ENCODE measurements around the gene RORC. TPM values are rescaled to one million over a fixed set of nuclear protein-coding genes. Genes with fewer than 3 reads are reported as not detected.
A peak's percentile ranks its signal among the peaks of the same experiment; 100 is the strongest.
"Not testable (repeated sequence)": the region's sequence is repeated elsewhere in the genome, so short reads cannot be mapped to it uniquely, and the experiment has no call there.

RORC gene
- polyA plus RNA-seq, 6 donors from 2014 or later = 0.08 TPM; not detected in 5

- Mint-ChIP-seq H3K27me3 (peaks cover 0 to 18% (median 8%) of the 10 kb centered on the region in 3 donors), H3K9me3 (no peaks in the 10 kb centered on the region), H3K4me1 (peaks cover 6 to 18% (median 12%) of the 10 kb centered on the region in 3 donors), H3K4me3 (no peak overlapping the region), H3K36me3 (no peaks in the 10 kb centered on the region), H3K27ac (peak overlapping the region in 1 of 6 donors; percentile 88)
- no peak for ATAC-seq (ENCODE audit: low read depth in 2 of 2)
- DNase-seq = no peak
Measured at GRCh38 chr1:151858030-151858746, 26.6 kb upstream of the RORC start.

DNA sequence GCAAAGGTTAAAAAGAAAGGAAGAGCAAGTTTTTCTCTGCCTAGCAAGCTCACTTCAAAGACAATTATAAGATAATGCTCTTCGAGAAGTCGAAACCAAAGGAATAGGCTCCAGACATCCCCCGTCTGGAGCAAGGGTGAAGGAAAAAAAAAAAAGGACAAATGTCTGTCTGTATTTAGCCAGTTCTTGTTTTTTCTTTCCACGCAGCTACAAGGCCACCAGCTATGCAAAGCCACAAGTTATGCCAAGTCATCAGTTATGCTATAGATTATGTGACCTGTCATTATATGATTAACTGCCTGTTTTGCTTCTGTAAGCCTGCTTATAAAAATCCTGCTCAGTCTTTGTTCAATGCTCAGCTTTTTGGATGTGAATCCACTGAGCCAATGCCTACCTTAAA is 24.3 kb upstream of the RORC start:
- ATAC-seq (ENCODE audit: low read depth in 2 of 2) = no peak
- no peaks in the 10 kb centered on the region for H3K9me3 Mint-ChIP-seq

GRCh38 chr1:151855516-151855915 is 23.9 kb upstream of the RORC start:
- not testable (repeated sequence) for H3K4me3 Mint-ChIP-seq; H3K36me3 Mint-ChIP-seq; H3K27ac Mint-ChIP-seq; DNase-seq; H3K9me3 Mint-ChIP-seq; ATAC-seq (ENCODE audit: low read depth in 2 of 2)
- Mint-ChIP-seq H3K27me3 (peaks cover 4 to 27% (median 17%) of the 10 kb centered on the region in 3 donors), H3K4me1 (peaks cover 6 to 12% (median 12%) of the 10 kb centered on the region in 3 donors)

More for the DNA sequence above, 24.3 kb upstream of the RORC start:
- Mint-ChIP-seq H3K27ac (no peak overlapping the region), H3K4me3 (no peak overlapping the region), H3K4me1 (peaks cover 6 to 16% (median 12%) of the 10 kb centered on the region in 3 donors), H3K36me3 (peaks cover 0 to 1% of the 10 kb centered on the region in 2 donors), H3K27me3 (peaks cover 2 to 24% (median 13%) of the 10 kb centered on the region in 3 donors)
- DNase-seq = no peak

GRCh38 chr1:151854658-151855057 is 23.1 kb upstream of the RORC start:
- Mint-ChIP-seq H3K4me1 (peaks cover 0 to 6% (median 3%) of the 10 kb centered on the region in 3 donors), H3K27me3 (peaks cover 6 to 35% (median 25%) of the 10 kb centered on the region in 3 donors), H3K36me3 (peaks cover 0 to 3% of the 10 kb centered on the region in 2 donors), H3K4me3 (no peak overlapping the region), H3K9me3 (no peaks in the 10 kb centered on the region), H3K27ac (peak overlapping the region in 1 of 6 donors; percentile 67)
- ATAC-seq (ENCODE audit: low read depth in 2 of 2) = no peak
- no peak for DNase-seq

- H3K9me3 Mint-ChIP-seq = no peaks in the 10 kb centered on the region
- DNase-seq (no peak), ATAC-seq (ENCODE audit: low read depth in 2 of 2) (no peak)
- peaks cover 11 to 40% (median 32%) of the 10 kb centered on the region in 3 donors for H3K27me3 Mint-ChIP-seq
- peaks cover 0 to 2% (median 0%) of the 10 kb centered on the region in 3 donors for H3K4me1 Mint-ChIP-seq
- H3K36me3 Mint-ChIP-seq = peaks cover 0 to 3% of the 10 kb centered on the region in 2 donors
- peak within 1 kb of the TSS in 1 of 6 donors; percentile 67 for H3K27ac Mint-ChIP-seq
- no peak within 1 kb of the TSS for H3K4me3 Mint-ChIP-seq
Measured at GRCh38 chr1:151853411-151853943, 21.9 kb upstream of the RORC start, which contains the start of gene THEM5. THEM5 (minus strand) TSS chr1:151853712; CDS start chr1:151853565, 147 bp downstream.

- no peaks in the 10 kb centered on the region for H3K9me3 Mint-ChIP-seq
- no peak overlapping the region for H3K27ac Mint-ChIP-seq
- ATAC-seq (ENCODE audit: low read depth in 2 of 2) (no peak), DNase-seq (no peak)
- H3K27me3 Mint-ChIP-seq = peaks cover 11 to 44% (median 32%) of the 10 kb centered on the region in 3 donors
- peaks cover 0 to 2% (median 0%) of the 10 kb centered on the region in 3 donors for H3K4me1 Mint-ChIP-seq
- peaks cover 0 to 3% of the 10 kb centered on the region in 2 donors for H3K36me3 Mint-ChIP-seq
- no peak overlapping the region for H3K4me3 Mint-ChIP-seq
Measured at GRCh38 chr1:151852733-151853132, 21.1 kb upstream of the RORC start.

DNA sequence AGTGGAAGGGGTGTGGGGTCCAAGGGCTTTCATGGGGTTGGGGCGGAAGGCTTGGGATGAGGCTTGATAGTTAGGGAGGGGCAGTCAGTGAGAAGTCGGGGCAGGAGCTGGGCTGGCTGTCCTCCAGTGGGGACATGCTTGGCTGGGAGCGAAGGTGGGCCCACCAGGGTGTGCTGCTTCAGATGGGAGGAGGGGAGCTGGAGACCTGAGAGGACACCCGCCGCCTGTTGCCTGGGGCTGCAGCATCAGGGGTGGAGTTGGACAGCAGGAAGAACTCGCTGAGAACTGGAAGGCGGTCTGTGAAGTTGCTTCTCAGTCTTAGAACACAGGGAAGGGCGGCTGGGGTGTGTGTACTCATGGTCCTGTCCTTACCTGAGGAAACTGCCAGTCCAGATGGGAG is 20.3 kb upstream of the RORC start:
- Mint-ChIP-seq H3K27me3 (peaks cover 11 to 42% (median 32%) of the 10 kb centered on the region in 3 donors), H3K9me3 (no peaks in the 10 kb centered on the region), H3K36me3 (peaks cover 0 to 3% of the 10 kb centered on the region in 2 donors), H3K4me1 (peaks cover 0 to 2% (median 0%) of the 10 kb centered on the region in 3 donors), H3K27ac (peak overlapping the region in 2 of 6 donors; percentile 19 to 86), H3K4me3 (no peak overlapping the region)
- ATAC-seq (ENCODE audit: low read depth in 2 of 2) = no peak
- no peak for DNase-seq

DNA sequence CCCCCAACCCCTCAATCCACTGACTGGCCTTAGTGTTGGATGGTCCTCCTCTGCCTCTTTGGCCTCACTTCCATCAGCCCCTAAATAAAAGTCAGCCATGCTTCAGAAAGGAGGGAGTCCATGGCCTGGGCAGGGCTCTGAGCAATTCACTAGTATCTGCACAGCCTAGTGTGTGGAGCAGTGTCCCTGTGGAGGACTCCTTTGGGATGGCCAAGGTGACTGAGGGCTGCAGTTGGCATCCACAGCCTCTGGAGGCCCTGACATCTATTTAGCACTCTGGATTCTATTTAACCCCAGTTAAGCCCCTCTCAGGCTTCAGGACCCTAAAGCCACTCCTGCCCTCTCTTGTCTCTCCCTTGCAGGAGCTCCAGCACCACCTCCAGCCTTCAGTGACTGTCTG is 18.3 kb upstream of the RORC start:
- H3K27ac Mint-ChIP-seq = peak overlapping the region in 1 of 6 donors; percentile 26
- peaks cover 0 to 3% of the 10 kb centered on the region in 2 donors for H3K36me3 Mint-ChIP-seq
- H3K4me3 Mint-ChIP-seq = no peak overlapping the region
- DNase-seq (no peak), ATAC-seq (ENCODE audit: low read depth in 2 of 2) (no peak)
- H3K4me1 Mint-ChIP-seq = peaks cover 2 to 10% (median 3%) of the 10 kb centered on the region in 3 donors
- no peaks in the 10 kb centered on the region for H3K9me3 Mint-ChIP-seq
- peaks cover 15 to 53% (median 37%) of the 10 kb centered on the region in 3 donors for H3K27me3 Mint-ChIP-seq

DNA sequence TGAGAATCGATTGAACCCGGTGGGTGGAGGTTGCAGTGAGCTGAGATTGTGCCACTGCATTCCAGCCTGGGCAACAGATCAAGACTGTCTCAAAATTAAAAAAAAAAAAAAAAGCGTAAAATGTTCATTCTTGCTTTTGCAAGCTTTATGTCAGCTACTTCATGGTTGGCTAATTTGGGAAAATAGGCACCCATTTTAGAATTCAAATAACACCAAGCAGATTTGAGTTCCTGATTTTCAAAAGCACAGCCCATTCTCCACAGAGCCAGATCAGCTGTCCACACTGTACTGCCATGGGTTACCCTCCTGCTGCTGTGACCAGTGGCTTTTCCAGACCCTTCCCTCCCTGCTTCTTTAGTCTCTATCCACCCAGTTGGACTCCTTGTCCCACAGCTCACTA is 17.5 kb upstream of the RORC start:
- H3K4me3 Mint-ChIP-seq = no peak overlapping the region
- peaks cover 15 to 53% (median 37%) of the 10 kb centered on the region in 3 donors for H3K27me3 Mint-ChIP-seq
- peaks cover 0 to 3% of the 10 kb centered on the region in 2 donors for H3K36me3 Mint-ChIP-seq
- H3K9me3 Mint-ChIP-seq = no peaks in the 10 kb centered on the region
- H3K27ac Mint-ChIP-seq = peak overlapping the region in 1 of 6 donors; percentile 75
- H3K4me1 Mint-ChIP-seq = peaks cover 9 to 18% (median 11%) of the 10 kb centered on the region in 3 donors
- DNase-seq (no peak), ATAC-seq (ENCODE audit: low read depth in 2 of 2) (no peak)

DNA sequence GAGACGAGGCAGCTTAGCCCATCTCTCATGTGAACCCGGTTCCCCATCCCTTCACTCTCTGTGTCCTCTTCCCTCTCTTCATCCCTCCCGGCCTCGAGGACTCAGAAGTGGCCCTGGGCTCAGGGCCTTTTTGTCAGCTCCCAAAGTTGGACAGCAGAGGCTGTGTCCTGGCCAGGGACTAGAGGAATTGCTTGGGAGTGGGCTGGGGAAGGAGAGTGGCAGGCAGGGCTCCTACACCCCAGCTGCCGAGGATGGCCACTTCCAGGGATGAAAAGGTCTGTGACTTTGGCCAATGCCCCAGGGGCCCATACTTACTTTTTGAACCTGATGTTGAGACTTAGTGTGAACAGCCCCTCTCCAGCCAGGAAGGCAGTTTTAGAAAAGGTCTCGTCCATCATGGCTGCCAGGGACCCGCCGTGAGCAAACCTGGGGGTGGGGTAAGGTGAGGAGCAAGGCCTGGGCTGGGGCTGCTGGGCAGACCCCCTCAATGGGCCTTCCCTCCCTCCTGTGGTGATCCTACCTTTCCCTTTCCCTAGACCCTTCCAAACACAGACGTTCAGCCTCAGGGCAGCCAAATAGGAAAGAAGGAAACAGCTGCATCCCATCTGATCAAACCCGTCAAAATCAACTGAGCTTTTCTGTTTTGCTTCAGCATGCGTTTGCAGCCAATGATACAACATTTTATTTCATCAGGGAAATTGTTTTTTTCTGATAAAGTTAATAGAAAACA is 16.4 kb upstream of the RORC start:
- ATAC-seq (ENCODE audit: low read depth in 2 of 2) = no peak
- Mint-ChIP-seq H3K4me1 (peaks cover 9 to 28% (median 18%) of the 10 kb centered on the region in 3 donors), H3K9me3 (peaks cover 0 to 4% (median 0%) of the 10 kb centered on the region in 7 donors), H3K36me3 (peaks cover 0 to 3% of the 10 kb centered on the region in 2 donors), H3K27ac (no peak overlapping the region), H3K27me3 (peaks cover 15 to 48% (median 37%) of the 10 kb centered on the region in 3 donors), H3K4me3 (no peak overlapping the region)
- no peak for DNase-seq

DNA sequence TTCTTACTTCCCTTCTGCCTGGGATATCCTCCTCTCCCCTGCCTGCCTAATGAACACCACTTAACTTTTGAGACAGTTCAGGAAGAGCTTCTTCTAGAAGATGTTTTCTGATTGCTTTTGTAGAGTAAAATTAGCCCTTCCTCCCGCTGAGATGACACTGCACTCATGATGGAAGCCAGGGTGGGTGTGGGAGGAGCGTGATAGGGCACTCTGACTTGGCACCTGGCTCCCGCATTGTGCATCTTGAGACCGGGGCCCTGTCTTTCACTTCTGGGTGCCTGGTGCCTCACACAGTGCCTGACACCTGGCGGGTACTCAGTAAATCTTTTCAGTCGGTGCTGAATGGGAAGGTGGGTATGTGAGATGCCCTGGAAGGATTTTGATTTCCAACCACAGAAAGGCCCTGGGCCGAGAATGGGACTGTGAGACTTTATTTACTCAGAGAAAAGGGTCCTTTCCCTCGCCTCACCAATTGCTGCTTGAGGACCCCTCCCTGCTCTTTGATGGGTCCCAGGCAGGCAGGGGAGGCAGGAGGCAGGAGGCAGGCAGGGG is 15.2 kb upstream of the RORC start:
- peaks cover 0 to 3% of the 10 kb centered on the region in 2 donors for H3K36me3 Mint-ChIP-seq
- no peak for ATAC-seq (ENCODE audit: low read depth in 2 of 2)
- peaks cover 0 to 4% (median 0%) of the 10 kb centered on the region in 7 donors for H3K9me3 Mint-ChIP-seq
- no peak overlapping the region for H3K4me3 Mint-ChIP-seq
- peaks cover 15 to 40% (median 32%) of the 10 kb centered on the region in 3 donors for H3K27me3 Mint-ChIP-seq
- H3K27ac Mint-ChIP-seq = peak overlapping the region in 2 of 6 donors; percentile 0 to 37
- H3K4me1 Mint-ChIP-seq = peaks cover 9 to 34% (median 18%) of the 10 kb centered on the region in 3 donors
- DNase-seq = no peak

DNA sequence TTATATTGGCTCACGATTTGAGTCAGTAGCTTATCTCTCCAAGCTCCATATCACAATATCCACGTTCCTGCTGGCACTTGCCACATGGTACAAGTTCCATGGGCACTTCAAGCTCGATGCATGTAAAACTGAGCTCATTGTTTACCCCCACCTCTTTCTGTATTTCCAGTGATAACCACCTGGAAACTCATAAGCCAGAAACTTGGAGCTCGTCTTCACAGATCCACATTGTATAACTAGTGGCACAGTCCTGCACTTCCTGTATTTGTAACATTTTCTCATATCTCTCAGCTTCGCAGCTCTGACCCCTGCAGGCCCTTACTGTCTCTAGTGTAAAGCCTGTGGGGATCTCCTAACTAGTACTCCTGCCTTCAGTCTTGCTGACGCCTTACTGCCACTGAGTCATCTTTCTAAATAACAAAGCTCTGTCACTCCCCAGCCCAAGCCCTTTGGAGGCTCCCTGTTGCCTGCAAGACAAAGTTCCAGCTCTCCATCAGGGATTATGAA is 14.5 kb upstream of the RORC start:
- Mint-ChIP-seq H3K9me3 (peaks cover 0 to 4% (median 0%) of the 10 kb centered on the region in 7 donors), H3K27me3 (peaks cover 15 to 35% (median 26%) of the 10 kb centered on the region in 3 donors), H3K27ac (peak overlapping the region in 2 of 6 donors; percentile 29 to 73), H3K4me3 (no peak overlapping the region), H3K36me3 (peaks cover 0 to 3% of the 10 kb centered on the region in 2 donors), H3K4me1 (peaks cover 9 to 34% (median 18%) of the 10 kb centered on the region in 3 donors)
- ATAC-seq (ENCODE audit: low read depth in 2 of 2) (no peak), DNase-seq (no peak)
